Measurements from ENCODE around the gene TTC3.

DNA sequence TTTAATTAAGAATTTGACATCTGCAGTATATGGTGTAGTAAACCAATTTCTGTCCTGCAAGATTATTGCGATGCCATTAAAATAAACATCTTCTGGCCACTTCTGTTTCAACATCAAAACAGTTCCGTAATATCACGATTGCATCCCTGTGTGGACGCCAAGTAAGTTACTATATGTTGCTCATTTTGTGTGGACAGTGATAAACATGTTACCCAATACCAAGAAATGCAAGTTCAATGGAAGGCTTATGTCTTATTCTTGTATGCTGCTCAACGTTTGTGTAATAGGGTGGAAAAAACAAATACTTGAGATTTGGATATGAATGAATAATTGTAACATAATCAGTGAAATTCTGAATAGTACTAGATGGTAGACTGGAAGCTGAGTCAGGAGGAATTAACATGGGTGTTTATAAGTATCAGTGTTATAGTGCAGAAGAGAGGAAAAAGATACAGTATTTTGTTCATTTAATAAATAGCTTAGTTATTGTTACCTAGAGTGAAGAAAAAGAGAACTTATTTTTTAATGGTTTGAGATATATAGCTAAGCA, 15.2 kb downstream of the TTC3 start:
- TF ChIP-seq GATA2 (IDR thresholded peaks at IDR 0.05; ENCODE audit: low read depth, low read length) (no peak), GATA3 (IDR thresholded peaks at IDR 0.05; ENCODE audit: low read depth, low read length) (no peak)
